Thyroid gland (tissue), 4 donors: ENCODE measurements around the gene CCDC9.

Source experiments
- CTCF ChIP-seq, 6 experiments: fragments of 200-600 bp in 3 of 6; fragments of 450-650 bp in 3 of 6; sonication (generic) in 3 of 6; IDR thresholded peaks; one replicate each; pipeline ENCODE4 v1.5.1; 2016 to 2019; ENCODE audit warnings: antibody characterized with exemption in 6 of 6, mild to moderate bottlenecking in 2 of 6, inconsistent platforms in 1 of 6, moderate library complexity in 1 of 6
- POLR2A ChIP-seq, 2 donors: fragments of 450-650 bp; IDR thresholded peaks; one replicate each; pipeline ENCODE4 v1.6.1; 2017; ENCODE audit warnings: antibody characterized with exemption in 2 of 2, mild to moderate bottlenecking in 2 of 2, moderate library complexity in 1 of 2

GRCh38 chr19:47272448-47273312, 16.4 kb downstream of the CCDC9 start:
- TF ChIP-seq POLR2A (IDR thresholded peaks at IDR 0.05) (no peak), CTCF (IDR thresholded peaks at IDR 0.05) (no peak)
